ENCODE data around the gene TET1.
"Not testable (repeated sequence)": the region's sequence is repeated elsewhere in the genome, so short reads cannot be mapped to it uniquely, and the experiment has no call there.

TET1 gene

DNA sequence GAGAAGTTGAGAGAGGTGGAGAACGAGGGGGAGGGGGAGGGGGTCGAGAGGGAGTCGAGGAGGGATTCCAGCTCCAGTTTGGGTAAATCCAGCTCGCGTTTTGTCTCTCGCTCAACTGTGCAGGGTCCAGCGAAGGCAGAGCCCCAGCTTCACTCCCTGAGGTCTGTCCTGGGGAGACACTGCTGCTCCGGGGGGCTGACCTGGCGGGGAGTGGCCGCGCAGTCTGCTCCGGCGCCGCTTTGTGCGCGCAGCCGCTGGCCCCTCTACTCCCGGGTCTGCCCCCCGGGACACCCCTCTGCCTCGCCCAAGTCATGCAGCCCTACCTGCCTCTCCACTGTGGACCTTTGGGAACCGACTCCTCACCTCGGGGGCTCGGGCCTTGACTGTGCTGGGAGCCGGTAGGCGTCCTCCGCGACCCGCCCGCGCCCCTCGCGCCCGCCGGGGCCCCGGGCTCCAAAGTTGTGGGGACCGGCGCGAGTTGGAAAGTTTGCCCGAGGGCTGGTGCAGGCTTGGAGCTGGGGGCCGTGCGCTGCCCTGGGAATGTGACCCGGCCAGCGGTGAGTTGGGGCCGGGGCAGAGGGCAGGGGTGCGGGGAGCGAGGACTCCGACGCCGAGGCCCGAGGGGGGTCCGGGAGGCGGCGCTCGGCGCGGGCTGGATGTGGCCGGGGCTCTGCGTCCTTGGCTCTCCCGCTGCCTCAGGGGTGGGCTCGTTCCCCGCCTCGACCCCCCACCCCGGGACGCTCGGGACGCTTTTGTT, at the start of gene TET1:
Gene TET1 (plus strand): TSS at position 152 of the 757 bp plus-strand sequence. CDS start 12,002 bp downstream, outside the sequence.
- DNase-seq: no peak

GRCh38 chr10:68516216-68516615, 43.9 kb upstream of the TET1 start:
- not testable (repeated sequence) for DNase-seq

DNA sequence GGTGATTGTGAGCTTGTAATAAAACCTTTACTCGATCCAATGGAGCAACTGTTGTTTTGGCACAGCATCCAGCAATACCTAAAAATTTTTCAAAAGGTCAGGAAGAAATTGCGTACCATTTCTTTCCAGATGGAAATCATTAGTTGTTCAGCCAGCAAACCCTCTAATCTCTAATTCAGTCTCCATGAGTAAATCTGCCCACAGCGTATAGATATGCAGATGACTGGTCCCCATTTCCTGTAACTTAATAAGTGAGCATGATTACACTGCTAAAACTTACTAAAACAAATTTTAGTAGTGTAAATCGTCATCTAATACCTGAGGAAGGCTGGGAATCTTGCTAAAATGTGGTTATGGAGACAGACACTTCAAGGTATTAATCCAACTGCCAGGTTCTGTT, 43.4 kb upstream of the TET1 start:
- DNase-seq: no peak

DNA sequence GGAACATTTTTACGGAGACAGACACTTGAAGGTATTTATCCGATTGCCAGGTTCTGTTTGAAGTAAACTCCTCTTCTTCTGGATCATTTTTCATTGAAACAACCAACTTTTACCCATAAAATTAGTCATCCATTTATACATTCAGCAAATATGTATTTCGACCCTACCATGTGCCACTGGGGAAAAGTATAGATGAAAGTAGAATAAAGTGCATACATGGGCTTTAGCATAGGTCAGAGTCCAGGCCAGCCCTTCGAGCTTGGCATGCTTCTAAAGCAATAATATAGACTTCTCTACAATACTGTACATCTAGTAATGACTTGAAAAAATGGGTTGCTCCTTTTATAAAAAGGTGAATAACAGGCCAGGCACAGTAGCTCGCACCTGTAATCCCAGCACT, 42.9 kb upstream of the TET1 start:
- DNase-seq: no peak

DNA sequence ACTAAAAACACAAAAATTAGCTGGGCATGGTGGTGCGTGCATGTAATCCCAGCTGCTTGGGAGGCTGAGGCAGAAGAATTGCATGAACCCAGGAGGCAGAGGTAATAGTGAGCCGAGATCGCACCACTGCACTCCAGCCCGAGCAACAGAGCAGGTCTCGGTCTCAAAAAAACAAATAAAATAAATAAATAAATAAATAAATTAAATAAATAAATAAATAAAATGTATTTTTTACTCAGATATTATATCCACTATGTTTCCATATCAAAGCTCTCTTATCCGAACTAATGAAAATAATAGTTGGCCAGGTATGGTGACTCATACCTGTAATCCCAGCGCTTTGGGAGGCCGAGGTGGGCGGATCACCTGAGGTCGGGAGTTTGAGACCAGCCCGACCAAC, 41.5 kb upstream of the TET1 start:
- DNase-seq: not testable (repeated sequence)

GRCh38 chr10:68525490-68526038, 34.6 kb upstream of the TET1 start:
- DNase-seq: not testable (repeated sequence)

- DNase-seq: no peak
Measured at GRCh38 chr10:68526634-68527307, 33.4 kb upstream of the TET1 start.

DNA sequence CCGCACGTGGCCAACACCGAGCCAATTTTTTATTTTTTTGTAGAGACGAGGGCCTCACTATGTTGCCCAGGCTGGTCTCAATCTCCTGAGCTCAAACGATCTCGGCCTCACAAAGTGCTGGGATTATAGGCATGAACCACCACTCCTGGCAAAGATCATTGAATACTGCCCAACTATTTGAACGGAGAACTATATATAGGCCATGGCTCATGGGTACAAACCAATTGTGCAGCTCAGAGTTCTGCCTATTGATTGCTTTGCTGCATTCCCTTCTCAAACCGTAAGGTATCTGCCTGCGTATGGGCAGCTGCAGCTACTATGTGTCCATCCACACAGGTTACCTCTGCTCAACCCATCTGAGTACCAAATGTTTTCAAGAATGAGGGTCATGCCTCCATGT, 23.2 kb upstream of the TET1 start:
- no peak for DNase-seq

DNA sequence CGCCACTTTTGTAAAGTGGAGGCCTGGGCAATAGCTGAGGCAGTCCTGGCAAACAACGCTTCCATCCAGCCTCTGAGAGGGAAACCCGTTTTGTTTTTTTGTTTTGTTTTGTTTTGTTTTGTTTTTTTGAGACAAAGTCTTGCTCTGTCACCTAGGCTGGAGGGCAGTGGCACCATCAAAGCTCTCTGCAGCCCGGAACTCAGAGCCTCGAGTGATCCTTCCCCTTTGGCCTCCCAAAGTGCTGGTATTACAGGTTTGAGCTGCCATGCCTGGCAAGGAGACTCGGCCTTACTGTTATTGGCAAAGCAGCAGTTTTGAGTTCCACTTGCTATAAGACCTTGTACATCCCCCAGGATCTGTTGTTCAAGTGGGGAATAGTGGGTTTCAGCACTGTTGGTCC, 22.3 kb upstream of the TET1 start:
- no peak for DNase-seq

GRCh38 chr10:68543004-68543918, 16.9 kb upstream of the TET1 start:
- no peak for DNase-seq

GRCh38 chr10:68550747-68551411, 9.3 kb upstream of the TET1 start:
- DNase-seq: no peak

GRCh38 chr10:68553138-68553537, 7.0 kb upstream of the TET1 start:
- no peak for DNase-seq

- no peak for DNase-seq
Measured at GRCh38 chr10:68553599-68553998, 6.5 kb upstream of the TET1 start.

GRCh38 chr10:68558478-68558877, 1.7 kb upstream of the TET1 start:
- no peak for DNase-seq

DNA sequence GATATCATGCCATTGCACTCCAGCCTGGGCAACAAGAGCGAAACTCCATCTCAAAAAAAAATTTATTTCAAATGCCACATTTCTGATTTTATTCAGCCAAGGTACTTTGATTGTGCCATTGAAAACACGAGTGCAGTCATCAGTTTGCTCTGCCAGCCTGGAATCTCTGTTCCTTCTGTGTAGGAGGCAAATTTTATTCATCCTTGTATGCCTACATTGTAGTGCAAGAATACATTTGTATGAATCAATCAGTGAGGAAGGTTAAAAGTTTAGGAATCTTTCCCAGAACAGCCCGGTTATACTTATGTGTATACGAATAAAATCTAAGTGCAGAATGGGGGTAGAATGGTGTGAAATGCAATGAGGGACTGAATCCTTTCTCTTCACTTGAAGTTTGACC, 886 bp upstream of the TET1 start:
- no peak for DNase-seq

GRCh38 chr10:68559841-68560185, 324 bp upstream of the TET1 start:
- DNase-seq: no peak

DNA sequence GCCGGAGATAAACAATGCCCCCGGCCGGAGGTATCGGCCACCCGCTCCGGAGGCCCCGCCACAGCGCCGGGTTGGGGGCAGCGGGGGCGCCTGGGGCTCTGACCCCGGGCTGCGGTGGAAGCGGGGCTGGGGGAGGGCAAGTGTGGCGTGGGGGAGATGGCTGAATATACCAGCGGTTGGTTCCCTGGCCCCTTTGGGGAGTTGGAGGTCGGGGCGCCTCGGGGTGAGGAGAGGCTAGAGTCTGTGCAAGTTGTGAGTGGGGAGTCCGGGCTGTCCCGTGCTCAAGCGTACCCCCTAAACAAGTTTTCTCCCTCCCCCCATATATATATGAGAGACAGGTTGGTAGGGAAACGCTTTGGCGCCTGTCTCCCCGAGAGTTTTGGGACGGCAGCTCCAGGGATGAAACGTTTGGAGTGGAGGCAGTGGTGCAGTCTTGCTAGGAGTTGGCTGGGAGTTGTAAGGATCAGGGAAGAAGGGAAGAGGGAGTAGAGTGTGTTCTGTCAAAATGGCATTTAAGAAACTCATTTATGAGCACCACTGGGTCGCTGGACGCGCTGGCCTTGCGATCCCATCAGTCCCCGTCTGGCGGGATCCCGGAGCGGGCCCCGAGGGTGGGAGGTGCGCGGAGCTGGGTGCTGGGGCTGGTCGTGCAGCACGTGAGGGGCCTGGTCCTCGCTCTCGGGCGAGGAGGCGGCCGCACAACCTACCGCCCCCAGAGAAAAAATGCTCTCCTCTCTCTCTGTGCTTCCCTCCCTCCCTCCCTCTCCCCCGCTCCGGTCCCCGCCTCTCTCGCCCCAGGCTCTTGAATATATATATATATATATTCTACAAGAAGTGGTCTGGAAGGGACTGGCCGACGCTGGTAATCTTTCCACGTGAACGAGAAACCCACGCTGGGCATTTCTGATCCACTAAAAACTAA, 1.1 kb downstream of the TET1 start:
- DNase-seq: no peak

GRCh38 chr10:68561865-68562649, 1.9 kb downstream of the TET1 start:
- no peak for DNase-seq

DNA sequence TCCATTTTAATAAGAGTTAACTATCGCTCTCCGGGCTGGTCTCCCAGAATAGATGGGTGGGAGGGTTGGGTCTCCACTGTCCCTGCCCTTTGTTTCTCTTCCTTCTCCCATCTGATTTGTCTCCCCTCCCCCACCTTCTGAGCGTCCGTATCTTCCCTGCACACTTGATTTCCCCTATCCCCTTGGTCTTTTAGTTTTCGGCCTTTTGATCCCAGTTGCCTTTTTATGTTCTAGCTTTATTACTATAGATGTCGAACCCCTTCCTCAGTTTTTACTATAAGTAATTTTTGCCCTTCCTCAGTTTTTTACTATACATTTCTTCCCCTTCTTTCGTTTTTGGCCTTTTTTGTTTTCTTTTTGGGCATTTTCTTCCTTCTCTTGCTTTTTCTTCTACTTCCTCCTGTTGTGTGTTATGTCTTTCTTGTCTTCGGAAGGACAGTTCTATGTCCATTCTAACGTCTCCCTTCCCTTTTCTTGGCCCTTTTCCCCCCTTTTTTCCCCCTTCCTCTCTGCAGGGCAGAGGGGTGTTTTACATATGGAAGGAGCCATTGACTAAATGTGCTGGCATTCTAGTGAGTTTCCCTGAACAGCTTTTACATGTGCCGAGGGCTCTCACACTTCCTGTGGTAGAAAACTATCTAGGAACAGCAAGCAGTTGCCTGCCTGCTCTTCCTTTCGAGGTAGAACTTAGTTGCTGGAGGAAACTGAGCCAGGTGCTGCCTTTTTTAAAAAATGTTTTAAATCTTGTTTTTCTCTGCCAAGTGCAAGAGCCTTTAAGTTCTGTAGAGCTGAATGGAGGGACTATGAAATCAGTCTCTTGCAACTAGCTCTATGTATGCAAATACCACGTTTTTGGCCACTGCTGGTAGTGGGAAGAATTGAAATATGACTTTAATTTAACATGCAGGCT, 2.8 kb downstream of the TET1 start:
- no peak for DNase-seq

DNA sequence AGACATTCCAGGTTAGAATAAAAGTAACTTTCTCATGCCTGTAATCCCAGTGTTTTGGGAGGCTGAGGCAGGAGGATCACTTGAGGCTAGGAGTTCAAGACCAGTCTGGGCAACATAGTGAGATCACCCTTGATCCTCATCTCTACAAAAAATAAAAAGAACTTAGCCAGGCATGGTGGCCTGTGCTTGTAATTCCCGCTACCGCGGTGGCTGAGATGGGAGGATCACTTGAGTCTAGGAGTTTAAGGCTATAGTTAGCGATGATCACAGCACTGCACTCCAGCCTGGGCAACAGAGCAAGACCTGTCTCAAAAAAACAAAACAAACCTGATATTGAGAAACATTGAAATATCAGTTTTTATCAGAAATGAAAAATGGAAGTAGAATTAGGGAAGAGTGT, 4.6 kb downstream of the TET1 start:
- no peak for DNase-seq
